HG03521 (cell line): ENCODE measurements around the gene RAP1GAP2.
A peak's percentile ranks its signal among the peaks of the same experiment; 100 is the strongest.
"Not testable (repeated sequence)": the region's sequence is repeated elsewhere in the genome, so short reads cannot be mapped to it uniquely, and the experiment has no call there.

Source experiments
- ATAC-seq: cut with Tn5 transposase; IDR thresholded peaks from one replicate; pipeline ENCODE4 v1.9.1; 2021; ENCODE audit warnings: mild to moderate bottlenecking, moderate library complexity; ENCODE audit not compliant: unreplicated experiment

RAP1GAP2 gene

DNA sequence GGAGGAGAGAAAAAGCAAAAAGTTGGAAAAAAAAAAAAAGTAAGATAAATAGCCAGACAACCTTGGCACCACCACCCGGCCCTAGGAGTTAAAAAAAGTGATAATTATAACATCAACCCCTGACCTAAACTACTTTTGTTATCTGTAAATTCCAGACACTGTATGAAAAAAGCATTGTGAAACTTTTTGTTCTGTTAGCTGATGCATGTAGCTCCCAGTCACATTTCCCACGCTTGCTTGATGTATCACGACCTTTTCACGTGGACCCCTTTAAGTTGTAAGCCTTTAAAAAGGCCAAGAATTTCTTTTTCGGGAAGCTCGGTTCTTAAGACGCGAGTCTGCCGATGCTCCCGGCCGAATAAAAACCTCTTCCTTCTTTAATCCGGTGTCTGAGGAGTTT, 10.9 kb upstream of the RAP1GAP2 start:
- ATAC-seq: not testable (repeated sequence)

DNA sequence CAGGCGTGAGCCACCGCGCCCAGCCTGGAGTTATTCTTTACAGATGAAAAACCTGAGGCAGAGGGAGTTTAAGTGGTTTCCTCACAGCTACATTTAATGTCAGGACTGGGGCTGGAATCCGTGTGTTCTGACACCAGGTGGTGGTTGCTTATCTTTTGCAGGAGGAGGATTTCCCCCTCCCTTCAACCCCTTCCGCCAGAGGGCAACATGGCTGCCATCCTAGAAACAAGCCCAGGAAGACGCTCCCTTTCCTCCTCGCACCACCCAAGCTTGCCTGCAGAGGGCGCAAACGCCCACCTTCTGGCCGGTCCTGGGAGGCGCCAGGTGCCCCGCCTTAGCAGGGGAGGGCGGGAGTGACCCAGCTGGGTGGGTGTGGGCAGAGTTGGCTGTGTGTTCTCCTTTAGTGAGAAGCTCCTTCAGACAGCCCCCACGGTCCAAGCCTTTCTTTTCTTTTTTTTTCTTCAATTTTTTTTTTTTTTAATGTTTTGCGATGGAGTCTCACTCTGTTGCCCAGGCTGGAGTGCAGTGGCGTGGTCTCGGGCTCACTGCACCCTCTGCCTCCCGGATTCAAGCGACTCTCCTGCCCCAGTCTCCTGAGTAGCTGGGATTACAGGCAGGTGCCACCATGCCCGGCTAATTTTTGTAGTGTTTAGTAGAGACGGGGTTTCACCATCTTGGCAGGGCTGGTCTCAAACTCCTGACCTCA, 9.9 kb upstream of the RAP1GAP2 start:
- ATAC-seq: peak; percentile 75

DNA sequence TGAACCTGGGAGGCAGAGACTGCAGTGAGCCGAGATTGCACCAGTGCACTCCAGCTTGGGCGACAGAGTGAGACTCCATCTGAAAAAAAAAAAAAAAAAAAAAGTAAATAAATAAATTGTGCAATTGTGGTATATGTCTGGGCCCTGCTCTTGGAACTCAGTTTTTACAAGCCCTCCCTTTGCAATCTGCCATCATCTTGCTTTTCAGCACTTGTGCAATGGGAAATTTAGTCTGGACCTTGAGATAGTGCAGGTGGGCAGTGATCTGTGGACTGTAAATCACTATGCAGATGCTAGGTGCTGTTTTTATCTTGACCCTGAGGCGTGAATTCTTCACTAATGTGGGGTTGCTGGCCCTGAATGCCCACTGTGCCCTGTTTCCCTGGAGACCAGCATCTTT, 6.5 kb upstream of the RAP1GAP2 start:
- no peak for ATAC-seq

DNA sequence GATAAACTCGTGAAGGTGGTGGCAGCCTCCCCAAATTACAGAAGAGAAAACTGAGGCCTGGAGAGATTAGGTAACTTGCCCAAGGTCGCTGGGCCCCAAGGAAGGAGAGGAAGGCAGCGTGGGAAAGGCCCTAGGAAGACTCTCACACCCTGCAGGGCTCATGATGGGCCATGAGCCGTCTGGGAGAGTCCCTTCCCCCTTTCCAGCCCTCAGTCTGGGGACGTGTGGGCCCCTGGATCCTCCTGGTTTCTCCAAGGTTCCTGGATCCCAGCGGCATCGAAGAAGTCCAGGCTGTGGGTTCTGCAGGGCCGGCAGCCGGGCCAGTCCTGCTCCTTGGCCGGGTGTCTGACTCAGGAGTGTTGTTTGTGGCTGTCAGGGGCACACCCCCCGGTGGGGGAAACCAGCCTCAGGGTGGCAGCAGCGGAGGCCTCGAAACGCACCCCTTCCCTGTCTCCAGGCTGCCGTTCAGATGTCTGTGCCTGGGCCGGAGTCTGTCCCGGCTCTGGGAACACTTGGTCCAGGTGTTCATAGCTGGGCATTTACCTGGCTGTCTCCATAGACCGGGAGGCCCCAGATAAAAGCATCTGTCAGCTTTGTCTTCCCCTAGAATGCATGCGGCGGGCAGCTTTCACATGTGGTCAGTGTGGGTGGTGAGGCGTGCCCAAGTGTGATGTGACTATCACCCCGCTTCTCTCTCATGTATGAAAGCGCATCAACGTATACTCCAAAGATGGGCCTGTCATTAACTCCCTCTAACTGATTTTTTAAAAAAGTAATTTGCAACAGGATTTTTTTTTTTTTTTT, 3.7 kb upstream of the RAP1GAP2 start:
- no peak for ATAC-seq

DNA sequence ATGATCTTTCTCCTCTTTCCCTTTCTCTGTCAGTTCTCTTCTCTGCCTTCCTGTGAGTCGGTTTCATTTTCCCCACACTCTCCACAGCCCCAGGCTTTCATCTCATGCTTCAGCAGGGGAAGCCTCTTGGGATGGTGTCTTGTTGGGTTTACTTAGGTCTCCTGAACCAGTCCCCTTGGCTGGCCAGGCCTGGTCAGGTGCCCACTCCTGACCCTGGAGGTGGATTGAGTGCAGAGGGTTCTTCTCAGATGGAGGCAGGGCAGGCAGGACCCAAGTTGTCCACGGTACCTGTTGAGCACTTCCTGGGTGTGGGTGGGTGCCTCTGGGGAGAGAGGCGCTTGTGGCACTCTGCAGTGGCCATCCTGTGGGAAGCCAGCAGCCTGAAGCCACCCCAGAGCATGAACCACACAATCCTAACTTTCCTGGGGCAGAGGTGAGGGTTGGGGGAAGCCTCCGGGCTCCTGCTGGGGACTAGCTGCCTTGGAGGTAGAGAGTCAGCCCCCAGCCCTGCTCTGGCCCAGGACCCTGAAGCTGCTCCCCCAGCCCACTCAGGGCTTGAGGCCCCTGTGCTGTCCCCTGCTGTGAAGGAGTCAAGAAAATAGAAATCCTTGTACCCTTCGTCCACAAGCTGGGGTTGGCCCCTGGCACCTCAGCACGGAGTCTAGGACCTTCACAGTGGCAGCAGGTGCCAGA, 2.0 kb upstream of the RAP1GAP2 start:
- no peak for ATAC-seq

DNA sequence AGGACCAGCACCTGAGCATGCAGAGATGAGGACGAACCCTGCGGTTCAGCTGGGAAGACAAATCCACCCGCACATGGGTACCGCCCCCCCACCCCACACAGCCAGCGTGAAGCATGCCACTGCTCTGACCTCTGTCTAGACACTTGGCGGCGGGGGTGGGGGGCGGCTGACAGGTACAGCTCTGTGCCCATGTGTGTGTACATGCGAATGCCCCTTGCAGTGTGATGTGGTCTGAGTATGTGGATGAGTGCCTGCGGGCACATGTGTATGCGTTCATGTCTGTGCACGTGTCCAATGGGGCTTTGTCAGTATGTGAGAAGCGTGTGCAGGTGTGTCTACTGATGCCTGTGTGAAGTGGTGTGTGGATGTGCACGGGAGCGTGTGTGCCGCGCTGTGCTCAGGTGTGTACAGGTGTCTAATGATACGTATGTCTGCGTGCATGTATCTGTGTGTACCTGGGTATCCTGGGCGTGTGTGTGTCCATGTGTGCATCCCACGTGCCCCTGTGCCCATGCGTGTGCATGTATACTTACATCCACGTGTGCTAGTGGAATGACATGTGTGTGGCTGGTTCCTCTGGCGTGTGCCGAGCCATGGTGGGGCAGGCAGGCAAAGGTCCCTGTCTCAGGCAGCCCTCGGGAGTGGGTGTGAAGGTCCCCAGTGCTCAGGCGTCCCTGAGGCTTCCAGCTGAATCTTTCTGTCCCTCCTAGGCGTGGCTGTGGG, 636 bp upstream of the RAP1GAP2 start:
- no peak for ATAC-seq

DNA sequence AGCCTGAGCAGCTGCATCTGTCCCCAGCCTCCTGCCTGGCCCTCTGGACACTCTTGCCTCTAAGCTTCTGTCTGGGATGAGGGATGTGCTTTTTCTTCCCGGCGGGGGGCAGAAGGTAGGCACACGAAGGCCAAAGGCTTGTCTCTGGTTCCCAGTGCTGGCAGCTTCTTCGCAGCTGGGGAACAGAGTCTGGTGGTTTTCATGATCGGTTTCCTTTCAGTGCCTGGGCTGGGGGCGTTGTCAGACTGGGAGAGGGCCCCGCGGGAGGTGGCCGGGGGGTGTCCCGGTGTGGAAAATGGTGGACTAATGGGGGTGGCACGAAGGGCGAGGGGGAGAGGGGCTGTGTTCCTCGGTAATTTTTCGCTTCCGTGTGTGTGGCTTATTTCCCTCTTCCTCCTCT, 988 bp downstream of the RAP1GAP2 start:
- no peak for ATAC-seq

DNA sequence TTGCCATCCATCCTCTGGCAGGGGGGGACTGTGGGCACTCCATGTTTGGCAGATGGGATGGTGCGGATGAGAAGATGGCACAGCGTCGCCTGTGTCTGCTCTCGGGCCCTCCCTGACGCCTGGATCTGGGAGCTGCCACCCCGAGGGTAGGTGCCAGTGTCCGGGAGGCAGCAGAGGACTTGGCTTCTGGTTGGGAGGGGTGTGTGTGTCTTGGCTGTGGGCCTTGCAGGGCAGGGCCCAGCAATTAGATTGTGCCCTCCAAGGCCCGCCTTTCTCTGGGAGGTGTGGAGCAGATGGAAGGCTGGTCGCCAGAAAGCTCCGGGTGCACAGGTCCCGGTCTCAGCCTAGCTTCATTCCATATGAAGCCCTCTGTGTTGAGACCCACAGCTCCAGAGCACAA, 1.4 kb downstream of the RAP1GAP2 start:
- ATAC-seq: no peak

DNA sequence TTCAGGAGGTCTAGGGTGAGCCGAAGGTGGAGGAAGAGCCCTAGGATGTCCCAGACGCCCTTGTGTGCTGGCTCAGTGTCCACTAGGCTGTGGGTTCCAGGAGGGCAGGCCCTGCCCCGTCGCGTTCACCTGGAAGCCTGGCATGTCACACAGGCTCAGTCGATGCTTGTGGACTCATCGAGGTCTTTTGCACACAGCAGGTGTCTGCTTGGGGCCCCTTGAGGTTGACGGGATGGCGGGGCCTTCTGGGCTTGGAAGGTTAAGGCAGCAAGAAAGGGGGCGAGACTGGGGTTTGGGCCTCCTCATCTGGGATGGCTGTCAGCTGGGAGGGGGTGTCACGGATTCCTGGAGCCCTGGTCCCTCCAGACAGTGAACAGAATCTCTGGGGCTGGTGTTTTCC, 1.9 kb downstream of the RAP1GAP2 start:
- no peak for ATAC-seq

DNA sequence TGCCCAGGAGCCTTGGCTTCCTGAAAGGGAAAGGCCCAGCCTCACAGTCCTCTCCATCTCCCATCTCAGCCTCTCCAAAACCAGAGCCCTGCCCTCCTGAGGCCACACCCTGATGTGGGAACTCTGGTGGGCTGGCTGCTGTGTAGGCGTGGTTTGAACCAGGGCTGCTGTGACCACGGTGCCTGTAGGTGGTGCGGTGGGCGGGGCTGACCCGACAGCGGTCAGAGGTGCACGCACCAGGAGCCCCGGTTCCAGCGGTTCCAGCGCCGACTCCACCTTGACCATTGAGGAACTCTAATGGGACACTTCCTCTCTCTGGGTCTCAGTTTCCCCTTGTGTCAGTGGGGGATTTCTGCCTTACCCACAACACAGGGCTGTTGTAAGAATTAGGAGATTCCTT, 2.4 kb downstream of the RAP1GAP2 start:
- no peak for ATAC-seq

DNA sequence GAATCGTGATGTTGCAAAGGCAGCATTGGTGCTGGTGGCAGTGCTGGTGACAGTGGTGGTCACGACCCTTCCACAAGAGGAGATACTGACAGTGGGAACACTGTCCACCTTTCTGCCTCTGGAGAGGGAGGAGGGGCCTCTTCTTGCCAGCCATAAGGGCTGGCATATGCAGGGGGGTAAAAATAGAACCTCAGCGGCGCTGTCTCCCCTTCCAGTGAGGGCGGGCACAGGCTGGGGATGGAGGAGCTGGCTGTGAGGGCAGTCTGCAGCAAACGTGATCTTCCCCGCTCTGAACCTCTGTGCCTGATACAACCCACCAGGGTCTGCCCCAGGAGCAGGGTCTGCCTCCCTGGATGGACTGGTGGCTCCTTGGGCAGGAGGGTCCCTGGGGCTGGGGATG, 3.4 kb downstream of the RAP1GAP2 start:
- no peak for ATAC-seq

DNA sequence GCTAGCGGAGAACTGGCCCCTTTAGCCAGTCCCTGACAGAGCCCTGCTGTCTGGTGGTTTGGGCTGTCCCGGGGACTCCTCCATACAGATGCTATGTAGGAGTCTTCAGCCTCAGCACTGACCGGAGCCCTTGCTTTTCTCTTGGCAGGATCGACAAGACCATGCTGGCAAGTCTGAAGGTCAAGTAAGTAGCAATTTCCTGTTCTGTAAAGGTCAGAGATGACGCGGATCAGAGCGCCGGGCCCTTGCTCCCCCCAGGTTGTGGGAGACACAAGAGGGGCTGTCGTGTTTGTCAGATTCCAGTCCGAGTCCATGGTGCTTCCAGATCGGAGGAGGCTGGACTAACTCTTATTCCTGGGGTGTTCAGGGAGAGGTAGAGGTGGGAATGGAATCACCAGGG, 4.1 kb downstream of the RAP1GAP2 start:
- no peak for ATAC-seq

DNA sequence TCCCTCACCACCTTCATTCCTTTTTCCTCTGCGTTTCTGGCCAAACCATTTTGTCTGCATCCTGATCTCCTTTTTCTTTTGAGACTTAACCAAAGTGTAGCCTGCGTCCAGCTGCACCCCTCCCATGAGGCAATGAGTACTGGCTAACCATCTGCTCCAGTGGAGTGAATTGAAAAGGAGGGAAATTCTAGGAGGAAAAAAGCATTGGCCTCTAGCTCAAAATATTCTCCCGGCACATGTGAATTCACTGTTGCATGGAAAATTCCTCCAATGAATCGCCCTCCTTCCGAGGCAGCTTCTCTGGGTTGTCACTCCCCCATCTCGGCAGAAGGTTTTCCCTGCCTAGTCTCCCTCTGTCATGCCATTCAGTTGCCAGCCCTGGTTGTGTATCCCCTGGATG, 5.6 kb downstream of the RAP1GAP2 start:
- no peak for ATAC-seq

DNA sequence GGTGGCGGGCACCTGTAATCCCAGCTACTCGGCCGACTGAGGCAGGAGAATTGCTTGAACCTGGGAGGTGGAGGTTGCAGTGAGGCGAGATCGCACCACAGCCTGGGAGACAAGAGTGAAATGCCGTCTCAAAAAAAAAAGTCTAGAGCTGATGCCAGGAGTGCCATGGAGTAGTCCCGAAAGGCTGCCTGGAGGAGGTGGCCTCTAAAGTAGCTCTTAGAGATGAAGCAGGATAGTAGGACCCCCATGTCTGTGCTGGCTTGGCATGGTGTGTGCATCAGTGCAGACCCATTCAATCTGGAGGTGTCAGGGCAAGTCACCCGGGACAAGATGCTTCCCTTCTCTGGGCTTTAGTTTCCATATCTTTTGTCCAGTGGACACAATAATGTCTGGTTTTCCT, 6.3 kb downstream of the RAP1GAP2 start:
- no peak for ATAC-seq

DNA sequence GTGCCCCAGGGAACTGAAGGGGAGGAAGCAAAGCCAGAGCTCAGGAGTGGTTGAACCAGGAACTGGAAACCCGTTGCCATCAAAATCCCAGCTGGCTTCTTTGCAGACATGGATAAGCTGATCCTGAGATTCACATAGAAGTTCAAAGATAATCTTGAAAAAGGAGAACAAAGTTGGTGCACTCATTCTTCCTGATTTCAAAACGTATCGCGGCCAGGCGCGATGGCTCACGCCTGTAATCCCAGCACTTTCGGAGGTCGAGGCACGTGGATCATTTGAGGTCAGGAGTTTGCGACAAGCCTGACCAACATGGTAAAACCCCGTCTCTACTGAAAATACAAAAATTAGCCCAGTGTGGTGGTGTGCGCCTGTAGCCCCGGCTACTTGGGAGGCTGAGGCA, 7.1 kb downstream of the RAP1GAP2 start:
- ATAC-seq: no peak

DNA sequence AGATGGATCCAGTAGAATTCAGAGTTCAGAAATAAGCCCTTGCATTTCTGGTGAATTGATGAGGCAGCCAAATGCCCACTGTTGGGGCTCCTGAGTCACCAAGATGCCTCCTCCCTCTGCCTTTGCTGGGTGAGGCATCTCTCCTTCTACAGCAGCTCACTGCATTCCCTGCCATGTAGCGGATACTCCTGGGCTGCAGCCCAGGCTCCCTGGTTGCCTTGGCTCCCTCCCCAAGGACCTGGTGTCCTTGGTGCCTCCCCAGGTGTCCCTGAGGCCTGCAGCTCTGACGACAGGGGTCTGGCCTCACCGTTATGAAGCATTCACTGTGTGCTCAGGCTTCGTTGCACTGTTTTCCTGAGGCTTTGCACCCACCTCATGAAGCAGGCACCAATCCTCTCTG, 7.7 kb downstream of the RAP1GAP2 start:
- no peak for ATAC-seq

DNA sequence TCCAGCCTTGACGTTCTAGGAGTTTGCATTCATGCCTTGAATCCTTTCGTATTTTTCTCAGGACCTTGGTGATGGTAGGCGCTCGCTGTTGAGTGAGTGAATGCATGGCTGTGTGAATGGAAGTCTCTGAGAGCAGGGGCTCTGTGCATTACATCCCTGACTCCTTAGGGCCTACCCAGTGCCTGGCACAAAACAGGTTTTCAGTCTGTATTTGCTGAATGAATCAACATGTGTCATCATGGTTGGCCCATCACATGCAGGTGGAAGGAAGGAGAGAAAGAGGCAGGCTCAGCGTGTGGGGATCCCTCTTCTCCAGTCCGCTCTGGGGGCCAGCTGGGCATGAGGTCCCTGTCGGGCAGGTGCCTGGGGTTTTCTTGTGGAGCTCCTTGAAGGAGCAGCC, 8.7 kb downstream of the RAP1GAP2 start:
- ATAC-seq: no peak

DNA sequence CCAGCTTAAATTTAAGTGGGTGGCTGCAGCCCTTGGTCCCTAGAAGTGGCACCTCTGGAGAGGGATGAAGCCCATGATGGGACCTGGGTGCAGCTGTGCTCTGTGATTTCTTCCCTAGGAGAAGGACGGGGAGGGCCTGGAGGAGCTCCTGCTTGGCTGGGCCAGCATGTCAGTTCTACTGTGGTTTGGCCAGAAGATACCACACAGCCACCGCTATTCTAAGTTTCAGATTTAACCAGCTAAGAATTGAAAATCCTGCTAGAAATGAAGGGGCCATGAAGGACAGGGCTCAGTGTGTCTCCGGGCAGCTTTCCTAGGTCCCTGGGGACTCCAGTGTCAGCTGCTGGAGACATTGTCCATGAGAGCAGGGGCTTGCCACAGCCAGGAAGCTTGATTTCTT, 9.7 kb downstream of the RAP1GAP2 start:
- no peak for ATAC-seq

DNA sequence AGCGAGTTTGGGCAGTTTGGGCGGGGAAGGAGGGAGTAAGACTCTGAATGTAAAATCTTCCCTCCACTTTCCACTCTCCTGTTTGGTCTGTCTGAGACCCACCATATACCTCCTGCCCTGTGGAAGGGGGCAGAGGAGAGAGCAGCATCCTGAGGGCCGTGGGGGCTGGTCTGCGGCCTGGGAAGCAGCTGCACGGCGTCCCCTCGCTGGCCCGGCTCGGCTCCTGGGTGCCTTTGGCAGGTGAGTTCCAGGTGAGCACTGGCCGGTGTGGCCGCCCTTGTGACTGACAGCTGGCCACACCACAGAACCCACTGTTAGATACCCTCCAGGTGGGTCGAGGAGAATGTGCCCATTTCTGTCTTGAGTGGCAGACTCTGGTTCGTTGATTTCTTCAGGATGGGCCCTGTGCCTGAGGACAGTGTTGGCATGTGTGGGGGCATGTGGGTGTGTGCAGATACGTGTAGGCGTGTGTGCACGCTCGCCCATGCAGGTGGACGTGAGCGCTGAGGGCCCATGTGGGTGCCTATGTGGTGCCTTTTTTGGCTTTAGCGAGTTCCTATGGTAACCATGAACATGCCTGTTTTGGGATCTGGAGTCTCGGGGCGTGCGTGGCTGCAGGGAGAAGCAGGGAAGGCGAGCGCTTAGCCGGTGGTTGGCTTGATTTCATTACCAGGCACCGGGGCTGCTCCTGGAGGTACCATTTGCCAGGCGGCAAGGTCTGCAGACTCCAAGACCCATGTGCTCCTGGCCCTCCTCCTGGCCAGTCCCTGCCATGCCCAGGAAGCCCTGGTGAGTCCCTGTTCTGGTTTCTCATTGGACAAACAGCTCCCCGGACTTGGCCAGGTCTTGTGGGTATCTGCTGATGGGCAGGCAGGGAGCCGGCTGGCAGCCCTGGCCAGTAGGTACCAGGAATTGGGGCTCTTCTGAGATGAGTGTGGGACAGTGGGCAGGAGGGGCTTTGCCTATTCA, 12.4 kb downstream of the RAP1GAP2 start:
- no peak for ATAC-seq

DNA sequence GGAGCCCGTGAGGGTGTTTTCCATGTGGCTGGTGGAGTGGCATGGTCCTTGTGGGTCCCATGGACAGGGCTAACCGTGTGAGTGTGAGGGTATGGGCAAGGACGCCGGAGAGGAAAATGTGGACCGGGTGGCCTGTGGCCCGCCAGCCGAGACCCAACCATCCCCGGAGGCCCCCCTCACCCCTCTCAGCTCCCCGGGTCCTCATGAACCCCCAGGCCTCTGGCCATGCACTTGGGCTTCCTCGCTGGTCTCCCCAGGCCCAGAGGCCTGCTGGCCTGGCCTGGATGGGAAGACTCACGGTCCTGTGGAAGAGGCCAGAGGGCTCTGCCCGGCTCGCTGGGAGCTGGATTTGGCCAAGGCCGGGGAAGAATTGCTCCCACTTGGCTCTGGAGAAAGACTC, 13.1 kb downstream of the RAP1GAP2 start:
- no peak for ATAC-seq
